Muscle layer of duodenum (tissue), 2 donors: ENCODE results near the gene CCDC92.

Experiments used
- H3K27ac ChIP-seq: one replicate; pipeline ENCODE4 v1.7.0; 2013; ENCODE audit warnings: mild to moderate bottlenecking, low read length
- H3K27me3 ChIP-seq: one replicate; pipeline ENCODE4 v1.7.0; 2013; ENCODE audit warnings: low read depth, mild to moderate bottlenecking, control low read depth, low read length
- H3K36me3 ChIP-seq, 2 donors: one replicate each; pipeline ENCODE4 v1.7.0; 2013; ENCODE audit warnings: low read length in 2 of 2, control low read depth in 1 of 2, mild to moderate bottlenecking in 1 of 2; ENCODE audit not compliant: insufficient read depth in 2 of 2, control insufficient read depth in 1 of 2
- H3K4me1 ChIP-seq, 2 donors: one replicate each; pipeline ENCODE4 v1.7.0; 2013; ENCODE audit warnings: low read length in 2 of 2, mild to moderate bottlenecking in 2 of 2, control low read depth in 1 of 2, moderate library complexity in 1 of 2; ENCODE audit not compliant: insufficient read depth in 2 of 2, control insufficient read depth in 1 of 2
- H3K4me3 ChIP-seq, 2 donors: one replicate each; pipeline ENCODE4 v1.7.0; 2013; ENCODE audit warnings: low read length in 2 of 2, low read depth in 1 of 2, mild to moderate bottlenecking in 1 of 2
- H3K9me3 ChIP-seq, 2 donors: one replicate each; pipeline ENCODE4 v1.7.0; 2013; ENCODE audit warnings: low read length in 2 of 2, control low read depth in 1 of 2, mild to moderate bottlenecking in 1 of 2; ENCODE audit not compliant: control insufficient read depth in 1 of 2
- donor health status: healthy.

Gene CCDC92

GRCh38 chr12:123989753-123990152, 17.1 kb upstream of the CCDC92 start:
- Histone ChIP-seq H3K27ac (no peak overlapping the region), H3K36me3 (peaks cover 30 to 34% of the 10 kb centered on the region in 2 donors), H3K9me3 (no peaks in the 10 kb centered on the region), H3K4me1 (peaks cover 0 to 3% of the 10 kb centered on the region in 2 donors), H3K27me3 (no peaks in the 10 kb centered on the region), H3K4me3 (no peak overlapping the region)

GRCh38 chr12:123989168-123989567, 16.5 kb upstream of the CCDC92 start:
- Histone ChIP-seq H3K27me3 (no peaks in the 10 kb centered on the region), H3K4me1 (peaks cover 0 to 3% of the 10 kb centered on the region in 2 donors), H3K9me3 (no peaks in the 10 kb centered on the region), H3K4me3 (no peak overlapping the region), H3K27ac (no peak overlapping the region), H3K36me3 (peaks cover 30 to 34% of the 10 kb centered on the region in 2 donors)

GRCh38 chr12:123987022-123987421, 14.4 kb upstream of the CCDC92 start:
- Histone ChIP-seq H3K27ac (no peak overlapping the region), H3K4me3 (no peak overlapping the region), H3K36me3 (peaks cover 23 to 24% of the 10 kb centered on the region in 2 donors), H3K9me3 (no peaks in the 10 kb centered on the region), H3K4me1 (peaks cover 0 to 3% of the 10 kb centered on the region in 2 donors), H3K27me3 (no peaks in the 10 kb centered on the region)

- H3K9me3 ChIP-seq = no peaks in the 10 kb centered on the region
- peaks cover 18 to 21% of the 10 kb centered on the region in 2 donors for H3K36me3 ChIP-seq
- no peaks in the 10 kb centered on the region for H3K27me3 ChIP-seq
- H3K27ac ChIP-seq = peak overlapping the region; percentile 30
- H3K4me3 ChIP-seq = no peak overlapping the region
- H3K4me1 ChIP-seq = peaks cover 0 to 3% of the 10 kb centered on the region in 2 donors
These were observed 13.8 kb upstream of the CCDC92 start for GRCh38 chr12:123986374-123986965.

GRCh38 chr12:123984903-123985302, 12.3 kb upstream of the CCDC92 start:
- Histone ChIP-seq H3K27me3 (no peaks in the 10 kb centered on the region), H3K9me3 (no peaks in the 10 kb centered on the region), H3K36me3 (peaks cover 5 to 16% of the 10 kb centered on the region in 2 donors), H3K27ac (no peak overlapping the region), H3K4me1 (peaks cover 0 to 3% of the 10 kb centered on the region in 2 donors), H3K4me3 (no peak overlapping the region)

GRCh38 chr12:123983822-123984485, 11.3 kb upstream of the CCDC92 start:
- Histone ChIP-seq H3K36me3 (peaks cover 5 to 11% of the 10 kb centered on the region in 2 donors), H3K4me3 (no peak overlapping the region), H3K9me3 (no peaks in the 10 kb centered on the region), H3K4me1 (peaks cover 0 to 3% of the 10 kb centered on the region in 2 donors), H3K27me3 (no peaks in the 10 kb centered on the region), H3K27ac (no peak overlapping the region)

- Histone ChIP-seq H3K4me1 (peaks cover 0 to 3% of the 10 kb centered on the region in 2 donors), H3K27me3 (no peaks in the 10 kb centered on the region), H3K27ac (no peak overlapping the region), H3K9me3 (no peaks in the 10 kb centered on the region), H3K36me3 (no peaks in the 10 kb centered on the region), H3K4me3 (no peak overlapping the region)
These were observed 9.6 kb upstream of the CCDC92 start for GRCh38 chr12:123982269-123982668.

- no peak overlapping the region for H3K4me3 ChIP-seq
- H3K36me3 ChIP-seq = no peaks in the 10 kb centered on the region
- no peaks in the 10 kb centered on the region for H3K9me3 ChIP-seq
- no peaks in the 10 kb centered on the region for H3K27me3 ChIP-seq
- peaks cover 0 to under 1% of the 10 kb centered on the region in 2 donors for H3K4me1 ChIP-seq
- no peak overlapping the region for H3K27ac ChIP-seq
These were observed 6.9 kb upstream of the CCDC92 start for GRCh38 chr12:123979566-123979965.

GRCh38 chr12:123976227-123976826, 3.7 kb upstream of the CCDC92 start:
- Histone ChIP-seq H3K27me3 (no peaks in the 10 kb centered on the region), H3K4me1 (peaks cover 0 to 8% of the 10 kb centered on the region in 2 donors), H3K27ac (no peak overlapping the region), H3K9me3 (no peaks in the 10 kb centered on the region), H3K4me3 (no peak overlapping the region), H3K36me3 (no peaks in the 10 kb centered on the region)

GRCh38 chr12:123973552-123974341, 1.1 kb upstream of the CCDC92 start:
- H3K4me1 ChIP-seq = peaks cover 0 to 22% of the 10 kb centered on the region in 2 donors
- H3K36me3 ChIP-seq = no peaks in the 10 kb centered on the region
- peak overlapping the region; percentile 14 for H3K27ac ChIP-seq
- H3K27me3 ChIP-seq = no peaks in the 10 kb centered on the region
- H3K4me3 ChIP-seq = peak overlapping the region; percentile 66 to 85
- H3K9me3 ChIP-seq = no peaks in the 10 kb centered on the region
